Peyer's patch (tissue), 4 donors: ENCODE measurements around the gene PRM1. TPM values are rescaled to one million over a fixed set of nuclear protein-coding genes. Genes with fewer than 3 reads are reported as not detected.
"Not testable (repeated sequence)": the region's sequence is repeated elsewhere in the genome, so short reads cannot be mapped to it uniquely, and the experiment has no call there.

Source experiments
- DNase-seq, 3 donors: peaks; one replicate each; pipeline ENCODE4 v3.0.0-alpha.2; 2017 to 2019
- H3K27ac ChIP-seq, 4 donors: fragments of 200-600 bp; sonication (generic); one replicate each; pipeline ENCODE4 v1.5.1; 2016 to 2019
- H3K27me3 ChIP-seq, 2 donors: fragments of 200-600 bp; sonication (generic); one replicate each; pipeline ENCODE4 v1.5.1; 2019
- H3K36me3 ChIP-seq, 3 donors: fragments of 200-600 bp; sonication (generic); one replicate each; pipeline ENCODE4 v1.5.1; 2016 to 2019
- H3K4me1 ChIP-seq, 4 donors: fragments of 200-600 bp; sonication (generic); one replicate each; pipeline ENCODE4 v1.5.1; 2016 to 2019
- H3K4me3 ChIP-seq, 4 donors: fragments of 200-600 bp; sonication (generic); 1 replicate in 3 of 4; 2 replicates in 1 of 4; pipeline ENCODE4 v1.5.1; 2016 to 2019; ENCODE audit warnings: mild to moderate bottlenecking in 1 of 4
- H3K9me3 ChIP-seq, 4 donors: fragments of 200-600 bp; sonication (generic); one replicate each; pipeline ENCODE4 v1.5.1; 2016 to 2019; ENCODE audit warnings: mild to moderate bottlenecking in 1 of 4
- CTCF ChIP-seq, 6 experiments: fragments of 450-650 bp in 4 of 6; fragments of 200-600 bp in 2 of 6; sonication (generic) in 1 of 6; IDR thresholded peaks; one replicate each; pipeline ENCODE4 v1.5.1; 2017 to 2019; ENCODE audit warnings: antibody characterized with exemption in 6 of 6, mild to moderate bottlenecking in 3 of 6, moderate library complexity in 1 of 6
- POLR2A ChIP-seq, 2 donors: fragments of 450-650 bp; IDR thresholded peaks; one replicate each; pipeline ENCODE4 v1.5.1; 2017; ENCODE audit warnings: antibody characterized with exemption in 2 of 2, mild to moderate bottlenecking in 2 of 2, moderate library complexity in 2 of 2
- total RNA-seq, 4 donors: library from RNA; depleted of rRNA; stranded (reverse); fragments of >200 nt; gene quantifications; one replicate each; pipeline ENCODE4 v1.1.0, GENCODE V29; 2016

PRM1 gene
- total RNA-seq, 4 donors from 2014 or later: not detected

GRCh38 chr16:11301645-11302501 lies 20.7 kb upstream of the PRM1 start:
- no peaks in the 10 kb centered on the region for H3K27me3 ChIP-seq
- H3K27ac ChIP-seq: no peak overlapping the region
- H3K4me3 ChIP-seq: no peak overlapping the region
- peaks cover 4 to 21% (median 14%) of the 10 kb centered on the region in 4 donors for H3K4me1 ChIP-seq
- no peaks in the 10 kb centered on the region for H3K9me3 ChIP-seq
- TF ChIP-seq POLR2A (IDR thresholded peaks at IDR 0.05) (no peak), CTCF (IDR thresholded peaks at IDR 0.05) (no peak)
- no peaks in the 10 kb centered on the region for H3K36me3 ChIP-seq
- no peak for DNase-seq

- Histone ChIP-seq H3K4me3 (no peak overlapping the region), H3K27me3 (no peaks in the 10 kb centered on the region), H3K36me3 (no peaks in the 10 kb centered on the region), H3K27ac (peak overlapping the region in 1 of 4 donors; percentile 32), H3K4me1 (peaks cover 4 to 21% (median 15%) of the 10 kb centered on the region in 4 donors), H3K9me3 (no peaks in the 10 kb centered on the region)
- TF ChIP-seq CTCF (IDR thresholded peaks at IDR 0.05): no peak
- TF ChIP-seq POLR2A (IDR thresholded peaks at IDR 0.05): no peak
- no peak for DNase-seq
These were observed 19.4 kb upstream of the PRM1 start for GRCh38 chr16:11300560-11300892.

GRCh38 chr16:11299865-11300559 lies 18.9 kb upstream of the PRM1 start:
- DNase-seq: peak in 1 of 3 donors; percentile 53
- Histone ChIP-seq H3K4me3 (no peak overlapping the region), H3K27me3 (no peaks in the 10 kb centered on the region), H3K9me3 (no peaks in the 10 kb centered on the region), H3K4me1 (peaks cover 4 to 21% (median 15%) of the 10 kb centered on the region in 4 donors), H3K27ac (peak overlapping the region in 1 of 4 donors; percentile 32), H3K36me3 (no peaks in the 10 kb centered on the region)
- no peak for TF ChIP-seq POLR2A (IDR thresholded peaks at IDR 0.05)
- no peak for TF ChIP-seq CTCF (IDR thresholded peaks at IDR 0.05)

- H3K4me3 ChIP-seq, H3K27me3 ChIP-seq, H3K9me3 ChIP-seq, H3K36me3 ChIP-seq: not testable (repeated sequence)
- Histone ChIP-seq H3K4me1 (peaks cover 4 to 21% (median 15%) of the 10 kb centered on the region in 4 donors), H3K27ac (peak overlapping the region in 1 of 4 donors; percentile 77)
- peak in 2 of 3 donors; percentile 67 for DNase-seq
These were observed 17.9 kb upstream of the PRM1 start for GRCh38 chr16:11298950-11299547.

GRCh38 chr16:11298143-11298900 lies 17.2 kb upstream of the PRM1 start:
- Histone ChIP-seq H3K9me3 (no peaks in the 10 kb centered on the region), H3K4me1 (peaks cover 4 to 21% (median 15%) of the 10 kb centered on the region in 4 donors), H3K27ac (peak overlapping the region in 1 of 4 donors; percentile 77), H3K27me3 (no peaks in the 10 kb centered on the region), H3K36me3 (no peaks in the 10 kb centered on the region), H3K4me3 (no peak overlapping the region)
- DNase-seq: no peak
- no peak for TF ChIP-seq CTCF (IDR thresholded peaks at IDR 0.05)
